ENCODE measurements around the gene NCOA7.

DNA sequence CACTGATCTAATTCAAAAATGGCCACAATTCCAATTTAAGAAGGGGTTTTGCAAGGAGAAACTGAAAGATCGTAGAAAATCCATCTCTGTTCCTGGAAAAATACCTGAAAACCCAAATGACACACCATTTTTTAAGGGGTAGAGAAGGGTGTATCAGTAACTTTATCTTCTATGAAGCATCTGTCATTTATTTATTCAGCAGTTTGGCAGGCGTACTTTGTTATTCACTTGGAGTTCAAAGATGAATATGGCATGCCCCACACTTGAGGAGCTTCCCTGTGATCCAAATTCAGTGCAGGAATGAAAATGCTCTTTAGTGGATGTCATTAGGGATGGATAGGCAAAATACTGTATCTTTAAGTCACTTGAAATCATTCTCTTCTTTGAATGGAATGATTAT lies 173.1 kb downstream of the NCOA7 start:
- TF ChIP-seq, protein P1, sequence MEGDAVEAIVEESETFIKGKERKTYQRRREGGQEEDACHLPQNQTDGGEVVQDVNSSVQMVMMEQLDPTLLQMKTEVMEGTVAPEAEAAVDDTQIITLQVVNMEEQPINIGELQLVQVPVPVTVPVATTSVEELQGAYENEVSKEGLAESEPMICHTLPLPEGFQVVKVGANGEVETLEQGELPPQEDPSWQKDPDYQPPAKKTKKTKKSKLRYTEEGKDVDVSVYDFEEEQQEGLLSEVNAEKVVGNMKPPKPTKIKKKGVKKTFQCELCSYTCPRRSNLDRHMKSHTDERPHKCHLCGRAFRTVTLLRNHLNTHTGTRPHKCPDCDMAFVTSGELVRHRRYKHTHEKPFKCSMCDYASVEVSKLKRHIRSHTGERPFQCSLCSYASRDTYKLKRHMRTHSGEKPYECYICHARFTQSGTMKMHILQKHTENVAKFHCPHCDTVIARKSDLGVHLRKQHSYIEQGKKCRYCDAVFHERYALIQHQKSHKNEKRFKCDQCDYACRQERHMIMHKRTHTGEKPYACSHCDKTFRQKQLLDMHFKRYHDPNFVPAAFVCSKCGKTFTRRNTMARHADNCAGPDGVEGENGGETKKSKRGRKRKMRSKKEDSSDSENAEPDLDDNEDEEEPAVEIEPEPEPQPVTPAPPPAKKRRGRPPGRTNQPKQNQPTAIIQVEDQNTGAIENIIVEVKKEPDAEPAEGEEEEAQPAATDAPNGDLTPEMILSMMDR (IDR thresholded peaks at IDR 0.05; ENCODE audit: low read length), result no peak
- no peak for TF ChIP-seq EZH2phosphoT487 (IDR thresholded peaks at IDR 0.05; ENCODE audit: low read length)
- no peak for TF ChIP-seq EZH2 (optimal IDR thresholded peaks at IDR 0.05; ENCODE audit: low read depth, low read length)

All from MM.1S (cell line).